A204.1 (cell line): ENCODE results near the gene CDH22.

Experiments
- FAIRE-seq: peaks from 2 replicates; lab custom pipeline; 2012; peaks lifted over from hg19 to GRCh38; lab: Jason Lieb, UNC

Gene CDH22

DNA sequence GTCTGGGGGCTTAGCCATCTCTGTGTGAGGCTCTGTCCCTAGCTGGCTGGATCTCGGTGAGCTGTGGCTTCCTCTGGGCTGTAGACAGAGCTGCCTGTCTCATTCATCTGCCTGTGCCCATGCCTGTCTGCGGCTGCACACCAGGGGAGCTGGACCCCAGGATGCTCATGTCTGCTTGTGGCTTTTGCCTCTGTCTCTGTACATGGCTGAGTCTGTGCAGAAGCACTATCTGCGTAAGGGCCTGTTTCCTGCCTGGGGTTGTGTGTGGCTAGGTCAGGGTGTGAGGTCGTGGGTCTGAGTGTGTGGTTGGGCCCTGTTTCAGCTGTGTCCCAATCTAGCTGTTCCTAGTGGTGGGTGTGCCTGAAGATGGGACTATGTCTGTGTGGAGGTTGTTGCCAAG lies 68.2 kb downstream of the CDH22 start:
- no peak for FAIRE-seq

DNA sequence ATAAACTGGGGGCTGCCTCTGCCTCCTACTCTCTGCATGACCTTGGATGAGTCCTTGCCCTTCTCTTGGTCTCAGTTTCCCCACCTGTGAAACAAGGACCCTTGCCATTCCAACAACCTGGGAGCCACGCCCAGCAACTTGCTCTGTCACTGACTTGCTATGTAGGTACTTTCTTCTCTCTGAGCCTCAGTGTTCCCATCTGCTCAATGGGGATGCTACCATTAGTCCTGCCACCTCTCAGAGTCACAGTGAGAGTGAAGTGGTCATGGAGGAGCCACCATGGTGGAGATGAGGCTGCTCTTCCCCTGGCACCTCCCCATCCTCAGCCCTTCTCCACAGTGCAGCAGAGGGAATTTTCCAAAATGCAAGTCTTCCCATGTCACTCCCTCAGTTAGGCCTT lies 70.6 kb downstream of the CDH22 start:
- FAIRE-seq = no peak

DNA sequence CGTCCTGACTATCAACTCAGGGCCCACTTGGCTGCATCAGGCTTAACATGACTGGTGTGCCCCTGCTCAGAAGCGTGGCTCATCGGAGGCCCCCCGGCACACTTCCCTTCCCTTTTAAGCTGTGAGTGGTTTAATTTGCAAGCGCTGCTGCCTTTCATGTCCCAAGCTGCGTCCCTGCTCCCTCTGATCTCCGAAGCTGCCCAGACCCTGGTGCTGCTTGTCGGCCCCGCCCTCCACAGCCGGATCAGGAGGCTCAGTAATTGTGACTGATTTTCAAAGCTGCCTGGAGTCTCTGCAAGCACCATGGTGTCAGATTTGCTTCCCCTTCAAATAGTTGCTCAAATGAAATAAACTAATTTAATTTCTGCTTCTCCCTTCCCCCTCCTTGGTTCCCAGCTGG lies 71.1 kb downstream of the CDH22 start:
- FAIRE-seq = no peak

DNA sequence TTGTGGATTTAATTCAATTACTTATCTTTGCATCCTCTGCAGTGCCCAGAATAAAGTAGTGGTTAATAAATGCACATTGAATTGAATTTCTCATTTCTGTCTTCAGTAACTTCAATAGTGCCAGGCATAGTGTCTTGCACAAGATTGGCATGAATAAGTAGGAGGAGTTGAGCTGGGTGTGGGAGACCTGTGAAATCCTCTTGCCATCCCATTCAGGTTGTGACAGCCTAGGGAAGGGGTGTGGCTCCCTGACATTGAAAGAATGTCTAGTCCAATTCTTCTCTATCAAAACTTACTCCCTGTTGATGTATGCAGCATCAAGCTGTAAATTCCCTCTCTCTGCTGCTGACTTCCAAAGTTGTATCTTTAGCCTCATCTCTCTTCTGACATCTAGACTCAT lies 73.2 kb downstream of the CDH22 start:
- FAIRE-seq = no peak

DNA sequence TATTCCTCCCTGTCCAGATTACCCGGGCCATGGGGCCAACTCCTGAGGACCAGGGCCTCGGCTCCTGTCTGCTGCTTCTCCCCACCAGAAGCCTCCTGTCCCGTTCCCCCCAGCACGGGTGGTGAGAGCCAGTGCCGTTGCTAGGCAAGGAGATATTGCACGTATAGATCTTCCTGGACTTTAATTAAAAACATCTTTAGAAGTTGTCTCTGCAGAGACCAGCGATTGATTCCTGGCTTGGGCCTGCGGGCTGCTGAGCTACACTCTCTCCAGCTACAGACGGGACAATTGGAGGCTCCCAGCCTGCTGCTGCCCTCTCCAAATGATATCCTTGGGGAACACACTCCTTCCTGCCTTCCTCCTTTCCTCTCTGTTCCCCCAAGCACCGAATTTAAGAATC lies 74.6 kb downstream of the CDH22 start:
- FAIRE-seq = no peak

DNA sequence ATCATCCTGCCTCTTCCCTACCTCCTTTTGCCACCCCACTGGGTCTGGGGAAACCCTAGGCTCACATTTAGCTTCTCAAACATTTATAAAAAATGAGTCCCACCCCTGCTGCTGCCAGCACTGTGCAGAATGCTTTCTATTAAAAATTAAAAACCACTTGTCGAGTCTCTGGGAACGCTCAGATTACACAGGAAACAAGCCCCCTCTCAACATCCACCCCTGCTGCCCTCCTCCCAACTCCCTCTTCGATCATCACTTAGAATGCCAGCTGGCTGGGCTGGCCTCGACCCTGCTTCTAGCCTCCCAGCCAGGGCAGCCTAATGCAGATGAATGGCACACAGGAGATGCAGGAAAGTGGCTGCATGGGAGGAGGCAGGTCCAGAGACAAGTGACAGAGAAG lies 75.8 kb downstream of the CDH22 start:
- FAIRE-seq = no peak

DNA sequence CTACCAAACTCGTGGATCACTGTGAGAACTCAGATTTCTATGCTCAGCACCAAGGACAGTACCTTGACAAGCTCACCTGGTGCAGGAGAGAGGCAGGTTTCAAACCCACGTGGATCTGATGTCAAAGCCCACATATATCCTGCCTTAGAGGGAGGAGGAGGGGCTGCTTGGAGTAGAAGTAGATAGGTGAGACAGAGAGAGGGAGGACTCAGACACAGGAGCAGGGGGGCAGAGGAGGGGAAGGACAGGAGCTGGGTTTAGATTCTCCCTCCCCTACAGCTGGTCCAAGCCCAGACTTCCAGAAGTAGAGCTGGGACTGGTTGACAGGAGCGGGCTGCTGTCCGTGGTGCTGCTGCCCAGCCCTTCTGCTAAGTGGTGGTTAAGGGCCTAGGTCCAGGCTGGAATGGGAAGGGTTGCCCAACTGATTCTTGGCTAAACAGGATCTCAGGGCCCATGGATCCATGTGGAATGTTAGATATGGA lies 77.5 kb downstream of the CDH22 start:
- no peak for FAIRE-seq

DNA sequence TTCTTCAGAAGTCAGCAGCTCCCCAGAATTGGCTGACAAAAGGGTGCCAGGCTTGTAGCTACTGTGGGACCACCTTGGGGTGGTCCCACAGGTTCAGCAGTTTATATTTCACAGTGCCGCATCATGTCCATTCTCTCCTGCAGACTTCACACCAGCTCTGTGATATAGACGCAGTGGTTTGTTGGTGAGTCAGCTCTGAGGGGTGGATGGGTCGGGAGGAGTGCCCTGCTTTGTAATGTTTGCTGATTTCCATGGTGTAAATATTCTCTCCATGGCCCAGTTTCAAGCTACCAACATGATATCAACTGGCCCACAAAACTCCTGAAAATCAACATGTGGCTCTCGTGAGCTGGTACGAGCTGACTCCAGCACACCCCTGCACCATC lies 78.2 kb downstream of the CDH22 start:
- no peak for FAIRE-seq

DNA sequence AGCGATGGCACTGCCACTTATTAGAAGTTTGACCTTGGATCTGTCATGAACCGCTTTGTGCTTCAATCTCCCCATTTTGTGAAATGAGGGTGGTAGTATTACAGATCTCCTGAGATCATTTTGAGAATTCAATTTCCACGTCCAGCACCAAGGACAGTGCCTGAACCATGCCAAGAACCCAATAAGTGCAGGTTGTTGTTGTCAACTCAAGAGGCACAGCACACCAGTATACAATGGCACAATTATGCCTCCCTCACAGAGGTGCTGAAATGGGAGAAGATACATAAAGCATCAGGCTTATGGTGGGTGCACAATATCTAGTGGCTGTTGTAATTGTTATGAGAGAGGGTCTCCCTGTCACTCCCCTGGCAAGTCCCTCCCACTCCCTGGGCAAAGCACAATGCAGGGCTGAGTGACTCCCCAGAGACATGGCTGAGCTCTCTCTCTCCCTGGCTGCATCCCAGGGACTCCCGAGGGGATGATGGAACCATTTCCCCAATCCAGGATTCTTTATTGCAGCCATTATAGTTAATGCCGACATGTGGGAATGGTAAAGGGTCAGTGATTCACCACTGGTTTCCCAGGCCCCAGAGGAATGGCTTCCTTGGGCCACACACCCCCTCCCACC lies 78.7 kb downstream of the CDH22 start:
- no peak for FAIRE-seq

DNA sequence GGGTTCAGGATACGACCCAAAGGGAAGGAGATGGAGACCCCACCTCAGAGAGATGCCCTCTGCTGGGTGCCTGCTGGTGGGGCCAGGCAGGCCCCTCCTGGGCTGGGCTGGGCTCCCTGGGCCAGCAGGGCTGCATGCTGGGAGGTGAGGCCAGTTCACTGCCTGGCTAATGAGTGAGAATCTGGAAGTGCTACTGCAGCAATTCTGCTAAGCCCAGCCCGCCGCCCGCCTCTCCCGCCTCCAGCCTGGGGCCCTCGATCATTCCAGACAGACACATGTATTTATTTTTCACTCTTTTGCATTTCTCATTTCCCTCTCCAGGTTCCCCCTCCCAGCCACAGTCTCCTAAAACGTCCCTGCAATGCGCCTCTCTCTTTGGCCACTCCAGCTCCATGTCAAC lies 79.6 kb downstream of the CDH22 start:
- FAIRE-seq = no peak

DNA sequence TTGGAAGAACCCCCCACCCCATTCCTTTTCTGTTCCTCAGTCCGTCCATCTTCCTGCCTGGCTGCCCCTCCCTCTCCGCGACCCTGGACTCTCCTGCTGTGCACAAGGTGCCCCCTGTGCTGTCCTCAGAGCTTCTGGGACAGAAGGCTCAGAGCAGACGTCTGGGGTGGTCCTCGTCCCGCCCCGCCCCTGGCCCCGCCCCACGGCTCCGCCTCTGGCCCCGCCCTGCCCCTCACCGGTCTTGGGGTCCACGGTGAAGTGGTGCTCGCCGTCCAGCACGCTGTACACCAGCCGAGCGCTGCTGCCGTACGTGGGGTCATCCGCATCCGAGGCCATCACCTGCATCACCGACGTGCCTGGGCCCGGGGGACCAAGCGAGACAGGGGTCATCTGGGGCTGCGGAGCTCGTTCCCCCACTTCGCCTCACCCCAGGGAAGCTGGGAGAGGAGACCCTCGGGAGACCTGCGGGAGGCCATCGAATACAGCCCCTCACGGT lies 81.0 kb downstream of the CDH22 start:
- no peak for FAIRE-seq

DNA sequence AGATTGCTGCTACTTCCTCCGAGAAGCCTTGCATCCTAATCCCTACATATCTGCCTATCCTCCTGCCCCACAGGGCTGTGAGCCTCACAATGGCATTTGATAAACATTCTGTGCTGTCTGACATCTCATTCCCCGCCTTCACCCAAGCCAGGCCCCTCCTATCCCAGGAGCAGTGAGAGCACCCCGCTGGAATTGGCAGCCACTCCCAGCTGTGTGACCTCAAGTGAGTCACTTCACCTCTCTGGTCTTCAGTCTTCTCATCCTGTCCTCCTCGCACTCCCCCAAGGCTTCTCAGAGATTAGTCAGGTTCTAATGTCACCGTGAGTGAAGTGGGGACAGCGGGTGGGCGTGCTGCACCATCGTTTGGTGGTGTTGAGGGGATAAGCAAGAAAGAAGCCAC lies 81.7 kb downstream of the CDH22 start:
- no peak for FAIRE-seq

DNA sequence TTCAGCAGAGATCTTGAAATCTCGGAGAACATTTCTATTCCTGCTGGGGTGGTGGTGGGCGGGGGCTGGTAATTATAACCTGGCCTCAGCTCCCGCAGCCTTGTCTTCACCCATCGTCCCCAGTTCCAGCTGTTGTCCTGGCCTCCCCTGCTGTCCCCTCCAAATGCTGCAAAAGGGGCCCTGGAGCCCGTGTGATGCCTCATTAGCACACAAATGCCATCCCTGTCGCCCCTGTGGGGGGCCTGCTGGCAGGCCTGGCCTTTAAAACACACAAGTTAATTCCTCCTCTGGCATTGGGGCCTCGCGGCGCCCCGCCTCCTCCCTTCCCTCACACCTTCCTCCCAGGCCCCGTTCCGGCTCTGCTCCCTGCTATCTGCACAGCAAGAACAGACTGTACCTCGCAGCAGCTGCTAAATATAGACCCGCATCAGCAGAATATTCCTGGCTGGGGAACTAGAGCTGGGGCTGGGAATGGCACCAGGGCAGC lies 85.7 kb downstream of the CDH22 start:
- no peak for FAIRE-seq

DNA sequence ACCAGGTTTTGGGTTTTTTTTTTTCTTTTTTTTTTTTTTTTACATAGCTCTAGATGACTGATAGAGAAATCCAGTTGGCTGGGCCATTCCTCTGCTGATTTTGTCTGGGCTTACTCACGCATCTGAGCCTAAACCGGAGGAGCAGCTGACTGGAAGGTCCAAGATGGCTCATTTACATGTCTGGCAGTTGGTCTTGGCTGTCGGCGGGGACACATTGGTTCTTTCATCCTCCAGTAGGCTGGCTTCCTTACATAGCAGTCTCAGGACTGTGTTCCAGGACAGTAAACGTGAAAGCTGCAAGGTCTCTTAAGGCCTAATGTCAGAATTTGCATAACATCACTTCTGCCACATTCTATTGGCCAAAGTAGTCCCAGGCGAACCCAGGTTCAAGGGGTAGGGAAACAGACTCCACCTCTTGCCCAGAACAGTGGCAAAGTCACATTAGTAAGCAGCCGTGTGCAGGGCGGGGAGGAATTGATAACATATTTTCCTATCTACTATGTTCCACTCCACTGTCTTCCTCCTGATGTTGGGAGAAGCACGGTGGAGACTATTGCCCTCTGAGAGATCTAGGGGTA lies 87.0 kb downstream of the CDH22 start:
- no peak for FAIRE-seq

DNA sequence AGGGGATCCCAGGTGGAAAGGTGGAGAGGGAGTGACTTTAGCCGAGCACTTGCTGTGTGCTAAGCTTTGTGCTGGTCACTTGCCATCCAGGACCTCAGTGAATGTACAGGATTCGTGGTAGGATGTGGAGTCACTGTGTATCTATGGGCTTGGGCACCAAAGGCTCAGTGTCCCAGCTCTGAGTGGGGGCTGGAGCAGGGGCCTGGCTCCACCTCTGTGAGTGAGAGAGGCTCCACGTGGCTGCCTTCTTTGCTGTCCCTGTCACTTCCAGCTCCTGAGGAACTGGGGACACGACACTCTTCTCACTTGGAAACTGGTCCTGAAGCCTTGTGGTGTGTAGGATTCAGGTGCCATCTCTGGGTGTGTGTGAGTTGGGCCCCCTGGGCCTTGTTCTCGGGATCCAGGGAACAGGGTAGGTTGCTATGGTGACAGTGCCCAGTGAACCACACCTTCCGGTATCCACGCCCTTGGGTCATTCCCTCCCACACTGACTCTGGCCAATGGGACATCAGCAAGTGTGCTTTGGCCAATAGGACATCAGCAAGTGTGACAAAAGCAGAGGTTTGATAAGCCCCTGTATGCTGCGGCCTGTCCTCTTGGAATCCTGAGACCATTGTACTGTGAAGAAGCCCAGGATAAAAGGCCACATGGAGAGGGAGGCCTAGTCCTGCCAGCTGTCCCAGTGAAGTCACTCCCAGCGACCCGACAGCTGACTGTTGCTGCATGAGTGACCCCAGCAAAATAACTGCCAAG lies 87.7 kb downstream of the CDH22 start:
- no peak for FAIRE-seq

DNA sequence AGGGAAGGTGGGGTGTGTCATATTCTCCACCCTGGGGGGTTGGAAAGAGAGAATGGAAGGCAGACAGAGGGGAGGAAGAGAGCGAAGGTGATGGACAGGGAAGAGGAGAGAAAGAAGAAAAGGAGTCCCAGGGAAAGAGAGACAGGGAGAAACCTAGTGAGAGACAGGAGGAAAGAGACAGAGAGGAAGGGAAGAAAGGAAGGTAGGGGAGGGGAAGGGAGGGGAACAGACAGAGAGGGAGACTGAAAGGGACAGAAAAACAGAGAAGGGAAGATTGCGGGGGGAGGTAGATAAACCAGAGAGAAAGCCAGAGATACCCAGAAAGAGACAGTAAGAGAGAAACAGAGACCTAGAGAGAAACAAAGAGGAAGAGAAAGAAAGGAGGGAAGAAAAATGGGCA lies 88.4 kb downstream of the CDH22 start:
- FAIRE-seq = no peak

DNA sequence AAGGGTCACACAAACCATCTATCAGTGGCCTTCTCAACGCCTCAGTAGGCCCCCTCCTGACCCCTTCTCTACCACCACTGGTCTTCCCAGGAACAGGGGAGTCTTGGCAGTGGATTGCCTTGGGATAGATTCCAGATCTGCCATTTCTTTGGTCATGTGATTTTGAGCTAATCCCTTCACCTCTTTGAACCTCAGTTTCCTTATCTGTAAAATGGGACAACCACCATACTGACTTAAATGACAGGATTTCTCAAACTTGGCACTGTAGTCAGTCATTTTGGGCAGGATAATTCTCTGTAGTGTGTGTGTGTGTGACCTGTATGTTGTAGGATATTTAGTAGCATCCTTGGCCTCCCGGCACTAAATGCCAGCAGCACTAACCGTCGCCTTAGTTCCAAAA lies 89.1 kb downstream of the CDH22 start:
- FAIRE-seq = no peak

DNA sequence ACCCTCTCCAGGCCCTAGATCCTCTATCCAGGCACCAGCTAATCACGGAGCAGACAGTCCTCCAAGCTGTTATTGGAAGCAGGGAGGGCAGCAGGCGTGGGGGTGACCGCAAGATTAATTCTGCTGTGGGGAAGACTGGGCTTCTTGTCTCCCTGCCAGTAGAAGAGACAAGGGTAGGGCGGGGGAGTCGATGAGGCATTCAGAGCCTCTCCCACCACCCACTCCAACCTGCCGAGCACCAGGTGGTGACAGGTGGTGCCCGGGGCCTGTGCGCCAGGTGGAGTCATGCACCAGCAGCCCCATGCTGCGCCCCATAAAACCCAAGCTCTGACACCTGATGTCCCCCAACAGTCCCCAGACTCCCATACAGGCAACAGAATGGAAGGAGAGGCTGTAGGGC lies 89.6 kb downstream of the CDH22 start:
- no peak for FAIRE-seq

DNA sequence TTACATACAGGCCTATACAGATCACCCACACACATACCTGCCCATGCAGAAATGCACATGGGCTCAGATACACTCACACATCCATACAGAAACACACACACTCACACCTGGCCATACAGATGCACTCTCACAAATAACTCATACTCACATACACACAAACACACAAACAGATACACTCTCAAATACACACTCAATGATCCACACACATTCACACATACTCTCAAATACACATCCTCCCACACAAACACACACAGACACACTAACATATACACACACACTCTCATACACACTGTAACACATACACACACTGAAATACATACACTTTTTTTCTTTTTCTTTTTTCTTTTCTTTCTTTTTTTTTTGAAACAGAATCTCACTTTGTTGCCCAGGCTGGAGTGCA lies 90.7 kb downstream of the CDH22 start:
- FAIRE-seq = no peak

DNA sequence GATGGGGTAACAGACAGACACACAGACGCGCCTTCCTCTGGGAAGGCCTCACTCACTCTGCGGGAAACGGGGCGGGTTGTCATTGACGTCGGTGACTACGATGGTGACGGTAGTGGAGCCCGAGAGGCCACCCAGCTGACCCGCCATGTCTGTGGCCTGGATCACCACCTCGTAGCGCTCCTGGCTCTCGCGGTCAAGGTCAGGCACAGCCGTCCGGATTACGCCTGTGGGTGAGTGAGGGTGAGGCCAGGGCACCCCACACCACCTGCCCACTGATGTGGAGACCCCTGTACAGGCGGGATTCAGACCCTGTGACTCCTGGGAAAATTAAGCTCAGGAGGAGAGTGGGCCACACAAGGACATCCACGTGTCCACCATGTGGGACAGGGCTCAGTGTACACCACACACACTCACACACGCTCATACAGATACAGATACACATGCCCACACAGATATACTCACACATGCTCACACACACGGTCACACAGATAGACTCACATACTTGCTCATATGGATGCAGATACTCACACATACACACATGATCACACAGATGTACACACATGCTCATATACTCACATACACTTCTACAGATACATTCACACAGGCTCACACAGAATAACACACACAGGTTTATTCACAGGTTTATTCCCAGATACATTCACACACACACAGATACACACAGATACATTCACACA lies 91.4 kb downstream of the CDH22 start:
- FAIRE-seq = no peak

DNA sequence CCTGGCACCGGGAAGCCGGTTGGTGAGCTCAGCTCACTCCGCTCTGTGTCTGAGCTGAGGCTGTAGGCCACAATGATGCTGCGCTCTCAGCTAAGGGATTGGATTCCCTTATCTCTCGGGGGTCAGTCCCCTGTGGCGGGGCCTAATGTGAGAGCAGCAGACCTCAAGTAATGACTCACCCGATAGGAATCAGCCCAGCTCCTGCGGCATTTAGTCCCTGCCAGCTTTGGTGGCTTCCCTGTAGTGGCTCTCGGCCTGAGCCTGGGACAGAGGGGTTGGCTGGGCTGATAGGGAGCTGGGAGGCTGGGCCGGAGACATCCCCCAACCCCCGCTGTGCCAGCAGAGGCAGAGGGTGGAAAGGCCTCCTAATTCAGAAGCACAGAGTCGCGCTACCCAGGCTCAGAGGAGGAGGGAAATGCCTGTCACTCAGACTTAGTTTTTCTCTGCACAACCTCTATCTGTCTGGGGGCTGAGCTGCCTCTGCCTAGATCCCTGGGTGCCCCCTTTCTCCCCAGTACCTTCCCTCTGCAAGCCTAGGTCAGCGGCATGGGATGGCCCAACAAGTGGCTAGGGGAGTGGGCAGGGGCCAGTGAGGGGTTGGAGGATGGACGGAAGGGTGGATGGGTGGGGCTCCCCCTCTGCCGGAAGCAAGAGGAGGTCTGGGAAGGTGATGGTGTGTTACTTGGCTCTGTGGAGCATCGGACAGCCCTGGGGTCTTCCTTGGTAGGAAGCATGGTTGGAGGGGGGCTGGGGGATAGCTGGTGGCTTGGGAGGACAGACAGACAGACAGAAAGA lies 92.2 kb downstream of the CDH22 start:
- FAIRE-seq = no peak
